SK-MEL-5 (cell line): ENCODE data around the gene MAGEF1. TPM values are rescaled to one million over a fixed set of nuclear protein-coding genes. Genes with fewer than 3 reads are reported as not detected.

Source experiments
- DNase-seq: peaks from one replicate; pipeline ENCODE4 v3.0.0-alpha.2; 2016; ENCODE audit warnings: low read depth, low spot score
- in situ Hi-C: cut with HindIII; loops from 2 replicates; pipeline ENCODE4 v1.10.0; 2016; ENCODE audit warnings: low sequenced_read_pairs, high pct_unique_total_duplicates, low pct_unique_long_range_greater_than_20kb
- total RNA-seq: library from RNA; depleted of rRNA; stranded (reverse); fragments of >200 nt; shearing (Covaris generic); gene quantifications from 2 replicates; pipeline ENCODE4 v1.2.3, GENCODE V29; 2014; rRNA removed

Gene MAGEF1
- total RNA-seq, 1 experiment from 2014 or later: 43.4 TPM

DNA sequence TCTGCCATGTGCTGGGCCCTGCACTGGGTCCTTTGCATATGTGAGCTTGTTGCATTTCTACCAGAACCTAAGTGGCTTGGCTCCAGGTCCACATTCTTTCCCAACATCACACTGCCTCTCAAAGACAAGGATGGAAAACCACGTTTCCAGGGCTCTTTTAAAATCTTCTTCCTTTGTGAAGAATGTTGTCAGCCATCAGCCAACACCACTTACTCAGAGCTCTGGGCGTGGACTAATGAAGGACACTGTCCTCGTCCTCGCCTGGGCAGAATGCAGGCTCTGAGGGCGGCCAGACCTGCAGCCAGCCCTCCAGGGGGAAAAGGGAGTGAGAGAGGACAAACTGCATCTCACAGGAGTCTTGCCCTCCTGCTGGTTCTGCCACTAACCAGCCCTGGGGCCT, 49.7 kb downstream of the MAGEF1 start:
- DNase-seq: no peak
- in situ Hi-C loops: no loop called here

DNA sequence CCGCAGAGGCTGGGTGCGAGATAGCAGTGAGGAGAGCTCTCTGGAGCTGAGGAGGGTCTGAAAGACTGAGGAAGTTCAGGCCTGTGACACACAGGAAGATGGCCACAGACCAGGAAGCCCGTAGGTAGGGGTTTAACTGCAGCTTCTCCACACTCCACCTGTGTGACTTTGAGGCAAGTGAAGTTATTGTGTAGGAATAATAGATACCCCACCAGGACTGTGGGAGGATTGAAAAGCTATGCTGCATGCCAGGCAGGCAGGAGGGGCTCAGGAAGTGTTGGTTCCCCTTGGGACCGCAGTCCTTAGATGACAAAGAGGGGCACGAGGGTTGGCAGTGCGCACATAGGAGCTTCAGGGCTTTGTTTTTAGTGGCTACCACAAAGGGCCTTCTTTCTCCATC, 50.9 kb downstream of the MAGEF1 start:
- in situ Hi-C loops: no loop called here
- DNase-seq: no peak

Other genes with a start within 250 kb of the MAGEF1 start
- gene EPHB3, start 150.3 kb downstream of the MAGEF1 start, total RNA-seq: 0.37 and 0.67 TPM in 2 replicates
- 51.5 and 53.0 TPM in 2 replicates for gene VPS8, start 100.1 kb upstream of the MAGEF1 start, total RNA-seq